GM21381 (cell line): Measurements from ENCODE around the gene PIGM.
A peak's percentile ranks its signal among the peaks of the same experiment; 100 is the strongest.

Experiments used
- ATAC-seq: cut with Tn5 transposase; IDR thresholded peaks from one replicate; pipeline ENCODE4 v1.9.1; 2021; ENCODE audit warnings: mild to moderate bottlenecking, moderate library complexity; ENCODE audit not compliant: unreplicated experiment

The PIGM gene

DNA sequence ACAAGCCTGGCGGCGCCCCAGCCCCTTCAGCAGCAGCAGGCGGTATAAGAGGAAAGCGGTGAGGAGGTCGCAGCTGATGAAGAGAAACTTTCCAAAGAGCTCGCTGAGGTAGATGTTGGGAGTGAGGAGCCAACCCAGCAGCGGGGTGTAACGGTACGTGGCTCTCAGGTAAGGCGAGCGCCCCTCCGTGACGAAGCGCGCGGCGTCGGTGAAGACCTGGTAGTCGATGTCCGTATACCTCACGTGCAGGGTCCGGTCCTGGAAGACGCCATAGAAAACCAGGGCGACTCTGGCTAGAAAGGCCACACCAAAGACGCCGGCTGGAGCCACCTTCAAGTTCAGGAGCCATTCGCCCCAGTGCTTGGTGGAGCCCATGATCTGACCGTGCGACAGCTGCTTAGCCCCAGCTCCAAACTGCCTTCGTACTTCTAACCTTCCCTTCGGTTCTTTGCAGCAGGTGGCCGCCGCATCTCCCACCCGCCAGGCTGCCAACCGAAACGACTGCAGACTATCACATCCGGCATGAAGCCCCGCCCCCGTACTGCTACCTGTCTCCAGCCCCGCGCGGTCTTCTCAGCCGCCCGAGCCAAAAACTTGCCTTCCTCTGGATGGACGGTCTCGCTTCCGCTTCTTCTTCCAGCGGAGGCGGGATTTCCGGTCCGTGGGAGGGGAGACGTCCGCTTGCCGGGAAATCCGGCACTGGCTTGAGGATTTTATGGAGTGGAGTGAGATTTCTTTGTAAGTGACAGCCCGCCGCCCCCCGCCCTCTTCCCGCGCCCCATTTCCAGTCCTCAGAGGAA is at the start of gene PIGM:
TSS of gene PIGM (minus strand) at position 626 of the 800 bp plus-strand sequence. CDS start at position 375, 251 bp downstream.
- ATAC-seq, result peak; percentile 96

DNA sequence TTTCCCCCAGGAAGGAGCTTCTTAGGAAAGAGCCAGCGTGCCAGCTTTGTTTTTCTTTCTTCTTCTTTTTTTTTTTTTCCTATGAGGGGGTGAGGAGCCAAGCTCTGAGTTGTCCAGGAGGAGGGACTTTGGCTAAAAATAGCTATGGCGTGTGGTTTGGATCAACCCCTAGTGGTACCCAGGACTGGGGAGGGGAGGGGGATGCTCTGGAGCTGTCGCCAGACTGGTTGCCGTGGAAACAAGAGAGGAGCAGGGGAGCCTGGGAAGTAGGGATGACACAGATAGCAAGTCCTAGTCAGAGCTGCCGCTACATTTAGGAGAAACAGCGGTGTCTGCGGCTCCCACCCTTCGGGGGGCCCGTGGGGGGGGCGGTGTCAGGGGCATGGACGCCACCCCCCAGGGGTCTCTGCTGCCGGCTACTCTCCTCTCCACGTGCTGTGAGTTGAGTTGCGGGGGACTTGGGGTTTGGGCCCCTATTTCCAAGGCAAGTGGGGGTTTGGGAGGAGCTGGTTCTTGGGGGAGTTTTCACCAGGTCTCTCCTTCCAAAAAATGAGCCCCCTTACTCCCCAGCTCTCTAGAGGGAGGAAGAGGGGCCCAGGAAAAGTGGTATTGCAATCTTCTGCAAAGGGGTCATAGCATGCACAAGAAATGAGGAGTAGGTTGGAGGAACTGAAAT is 49.6 kb upstream of the PIGM start, which contains the start of gene KCNJ9:
TSS of gene KCNJ9 (plus strand) at position 278 of the 676 bp plus-strand sequence. CDS start 2,493 bp downstream, outside the sequence.
- no peak for ATAC-seq

DNA sequence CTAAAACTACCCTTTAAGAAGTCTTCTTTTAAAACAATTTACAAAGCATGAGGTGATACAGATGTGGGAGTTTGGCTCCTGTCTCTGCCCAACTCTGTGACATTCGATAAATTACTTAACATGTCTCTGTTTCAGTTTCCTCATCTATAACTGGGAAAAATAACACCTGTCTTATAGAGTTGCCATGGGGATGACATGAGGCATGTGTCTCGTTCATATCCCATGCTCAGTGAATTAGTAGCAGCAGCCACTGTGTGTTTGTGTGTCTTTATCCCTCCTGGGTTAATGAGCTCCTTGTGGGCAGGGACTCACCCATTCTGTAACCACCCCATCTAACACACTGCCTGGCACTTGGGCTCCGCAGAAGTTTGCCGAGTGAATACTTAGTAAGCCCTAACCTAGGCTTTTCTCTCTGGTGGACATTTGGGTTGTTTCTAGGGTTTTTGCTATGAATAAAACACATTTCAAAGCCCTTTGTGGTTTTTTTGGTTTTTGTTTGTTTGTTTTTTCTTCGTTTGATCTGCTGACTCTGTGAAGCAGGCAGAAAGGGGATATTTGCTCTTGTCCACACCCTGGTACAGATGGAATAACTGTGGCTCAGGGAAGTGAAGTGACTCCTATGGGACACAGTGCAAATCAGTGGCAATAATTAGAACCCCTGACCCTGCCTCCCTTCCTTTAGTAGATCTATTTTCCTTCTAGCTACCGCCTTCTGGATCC is 48.8 kb upstream of the PIGM start:
- no peak for ATAC-seq

DNA sequence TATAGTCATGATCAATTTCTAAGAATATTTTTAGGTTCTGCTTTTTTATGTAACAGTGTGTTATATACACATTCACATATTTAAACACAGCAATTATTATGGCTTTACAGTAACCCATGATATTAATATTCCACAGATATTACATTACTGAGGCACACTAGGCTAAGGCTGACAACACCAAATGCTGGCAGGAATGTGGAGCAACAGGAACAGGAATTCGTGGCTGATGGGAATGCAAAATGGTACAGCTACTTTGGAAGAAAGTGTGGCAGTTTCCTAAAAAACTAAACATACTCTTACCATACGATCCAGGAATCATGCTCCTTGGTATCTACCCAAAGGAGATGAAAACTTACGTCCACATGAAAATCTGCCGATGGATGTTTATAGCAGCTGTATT is 47.7 kb upstream of the PIGM start:
- ATAC-seq, result no peak

GRCh38 chr1:160078512-160079195 is 46.9 kb upstream of the PIGM start:
- ATAC-seq, result peak; percentile 61

- ATAC-seq, result no peak
Observed at GRCh38 chr1:160077486-160077885, 45.7 kb upstream of the PIGM start.

DNA sequence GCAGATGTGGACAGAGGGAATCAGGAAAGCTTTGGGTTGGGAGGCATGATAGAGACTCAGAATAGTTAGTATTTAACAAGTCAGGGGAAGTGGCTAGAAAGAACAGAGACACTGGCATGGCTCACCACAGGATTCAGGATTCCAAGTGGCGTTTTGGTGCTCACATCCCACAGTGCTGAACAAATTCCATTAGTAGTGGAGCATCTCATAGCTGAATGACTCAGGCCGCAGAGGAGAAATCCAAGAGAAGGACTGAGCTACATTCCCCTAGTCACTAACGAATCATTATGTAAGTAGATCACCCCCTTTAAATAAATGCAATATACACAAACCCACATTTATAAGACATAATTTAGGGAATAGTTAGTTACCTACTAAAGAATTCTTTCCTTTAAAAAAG is 44.5 kb upstream of the PIGM start:
- ATAC-seq, result no peak

DNA sequence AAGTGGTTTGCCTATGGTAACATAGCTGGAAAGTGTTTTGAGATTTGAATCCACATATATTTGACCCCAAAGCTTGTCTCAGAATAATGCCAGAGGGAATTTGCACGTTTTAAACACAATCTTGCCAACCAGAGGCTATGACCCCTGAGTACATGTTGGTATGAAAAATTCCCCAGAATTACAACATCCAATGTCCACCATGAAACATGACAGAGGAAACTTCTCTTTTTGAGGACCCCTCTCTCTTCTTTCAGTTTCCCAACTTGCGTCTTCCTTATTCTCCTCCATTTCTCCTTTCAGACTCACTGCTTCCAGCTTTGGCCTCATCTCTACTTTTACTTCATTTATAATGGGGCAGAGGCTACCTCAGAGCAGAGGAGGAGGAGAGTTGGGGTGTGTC is 44.0 kb upstream of the PIGM start:
- ATAC-seq, result no peak

GRCh38 chr1:160074865-160075264 is 43.1 kb upstream of the PIGM start:
- ATAC-seq, result no peak

GRCh38 chr1:160071289-160071688 is 39.5 kb upstream of the PIGM start:
- no peak for ATAC-seq

DNA sequence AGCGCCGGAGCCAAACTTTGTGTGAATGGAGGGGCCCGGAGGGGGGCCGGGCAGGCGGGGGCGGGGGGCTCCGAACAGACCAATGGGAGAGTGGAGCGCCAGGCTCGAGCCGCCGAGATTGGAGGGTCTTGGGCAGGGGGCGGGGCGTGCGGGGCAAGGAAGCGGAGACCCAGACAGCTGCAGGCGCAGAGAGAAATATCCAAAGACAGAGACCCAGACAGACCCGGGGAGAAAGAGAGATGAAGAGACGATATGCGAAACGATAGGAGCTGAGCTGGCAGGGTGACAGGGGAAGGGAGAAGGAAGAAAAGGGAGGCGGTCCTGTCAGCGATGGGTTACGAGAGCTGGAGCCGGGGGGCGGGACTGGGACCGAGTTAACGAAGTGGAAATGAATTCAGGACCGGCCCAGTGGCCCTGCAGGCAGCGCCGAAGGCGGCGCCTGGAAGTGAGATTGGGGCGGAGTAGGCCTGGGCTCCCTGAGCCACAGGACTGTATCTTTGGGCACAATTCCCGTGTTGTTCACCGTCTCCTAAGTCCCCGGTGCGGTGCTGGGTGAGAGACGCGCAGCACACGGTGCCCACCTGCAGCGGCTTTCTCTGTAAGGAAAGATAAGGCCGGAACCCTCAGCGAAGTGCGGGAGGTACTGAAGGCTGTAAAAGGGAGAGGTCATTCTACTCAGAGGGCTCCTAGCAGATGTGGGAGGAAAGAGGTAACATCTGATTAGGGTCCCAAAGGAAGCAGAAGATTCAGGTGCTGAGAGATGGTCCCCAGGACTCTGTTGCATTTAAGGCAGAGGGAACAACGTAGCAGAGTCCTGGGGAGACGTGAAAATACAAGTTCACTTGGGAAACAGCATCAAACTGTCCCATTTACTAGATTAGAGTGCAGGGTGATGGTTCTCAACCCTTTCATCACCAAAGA is 38.7 kb upstream of the PIGM start:
- no peak for ATAC-seq

DNA sequence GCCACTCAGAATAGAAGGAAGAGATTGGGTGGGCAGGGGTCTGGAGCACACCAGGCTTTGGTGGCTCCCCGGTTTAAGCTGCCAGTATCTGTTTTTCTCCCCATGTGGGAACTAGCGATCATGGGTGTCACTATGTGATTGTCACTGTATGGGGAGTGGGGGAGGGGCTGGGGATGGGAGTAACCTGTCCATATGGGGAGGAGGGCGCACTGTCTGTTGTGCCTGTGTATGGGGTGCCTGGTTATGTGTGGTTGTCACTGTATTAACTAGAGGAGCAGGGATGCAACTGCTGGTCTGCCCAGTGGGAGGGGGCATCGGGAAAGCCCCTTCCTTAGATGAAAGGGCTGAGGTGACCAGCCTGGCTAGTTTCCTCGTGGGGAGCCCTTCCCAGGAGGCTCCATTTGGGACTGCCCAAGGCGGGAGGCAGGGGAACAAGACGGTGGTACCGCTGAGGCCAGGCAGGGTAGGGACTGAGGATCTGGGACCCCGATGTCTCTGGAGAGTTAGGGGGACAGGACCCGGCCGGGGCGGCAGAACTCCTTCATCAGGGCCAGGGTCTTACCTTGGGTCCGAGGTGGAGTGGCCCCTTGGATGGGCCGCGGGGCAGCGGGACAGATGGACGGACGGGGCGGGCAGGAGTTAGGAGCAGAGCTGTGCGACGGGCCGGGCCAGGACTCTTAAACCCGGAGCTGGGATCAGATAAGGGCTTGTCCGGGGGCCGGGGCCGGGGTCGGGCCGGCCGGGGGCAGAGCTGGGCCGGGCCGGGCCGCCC is 37.9 kb upstream of the PIGM start, which contains the start of gene KCNJ10:
TSS of gene KCNJ10 (minus strand) at position 701 of the 772 bp plus-strand sequence. CDS start 27,628 bp downstream, outside the sequence.
- ATAC-seq, result no peak

DNA sequence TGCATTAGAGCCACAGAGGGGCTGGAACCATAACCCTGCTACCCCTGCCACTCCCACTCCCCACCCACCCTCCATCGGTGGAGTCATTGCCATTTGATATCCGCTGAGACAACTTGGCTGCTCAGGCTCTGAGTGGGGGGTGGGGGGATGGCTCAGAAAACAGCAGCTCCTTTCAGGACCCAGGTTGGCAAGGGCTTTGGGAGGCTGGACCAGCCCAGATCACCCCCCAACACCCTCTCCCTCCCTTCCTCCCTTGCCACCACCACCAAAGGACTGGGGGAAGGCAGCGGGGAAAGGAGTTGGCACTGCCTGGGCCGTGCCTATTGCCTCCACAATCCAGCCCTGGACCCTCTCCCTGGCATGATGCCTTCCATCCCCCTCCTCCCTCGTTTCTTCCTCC is 36.4 kb upstream of the PIGM start:
- ATAC-seq, result no peak

DNA sequence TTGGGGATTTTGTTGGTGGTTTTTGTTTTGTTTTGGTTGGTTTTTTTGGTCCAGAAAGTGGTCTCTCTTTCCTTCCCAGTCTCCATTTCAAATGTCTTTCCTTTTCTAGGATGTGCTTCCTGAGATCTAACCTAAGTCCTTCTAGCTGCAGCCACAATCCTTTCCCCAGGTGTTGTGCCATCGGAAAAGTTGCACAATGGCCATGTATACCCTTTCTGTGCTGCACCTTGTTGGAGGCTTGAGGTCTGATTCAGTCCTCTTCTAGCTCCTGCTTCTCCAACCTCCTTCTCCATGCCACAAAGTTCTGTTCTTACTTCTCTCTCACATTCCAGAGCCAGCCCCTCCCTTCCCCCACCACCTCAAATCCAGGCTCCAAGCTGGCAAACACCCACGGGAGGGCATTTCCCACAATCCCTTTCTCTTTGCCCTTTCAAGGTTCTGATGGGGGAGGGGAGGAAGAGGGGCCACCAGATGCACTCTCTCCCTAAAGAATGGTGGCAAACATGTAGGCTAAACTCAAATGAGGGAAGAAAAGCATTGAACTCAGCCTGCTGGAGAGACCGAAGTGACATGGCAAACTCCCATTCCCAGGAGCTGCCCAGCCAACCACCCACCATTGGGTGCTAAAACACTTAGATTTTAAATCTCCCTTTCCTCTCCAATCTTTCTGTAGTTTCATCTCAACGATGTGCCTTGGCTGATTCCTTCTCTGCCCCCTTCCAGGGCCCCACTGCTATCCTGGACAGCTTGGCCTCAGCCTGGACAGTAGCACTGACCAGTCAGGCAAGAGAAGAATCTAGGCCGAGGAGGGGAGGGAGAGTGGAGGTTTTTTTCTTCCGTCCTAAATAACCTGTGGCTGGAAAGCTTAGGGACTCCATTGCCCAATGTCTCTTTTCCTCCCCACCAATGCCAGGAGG is 35.3 kb upstream of the PIGM start:
- ATAC-seq, result no peak

DNA sequence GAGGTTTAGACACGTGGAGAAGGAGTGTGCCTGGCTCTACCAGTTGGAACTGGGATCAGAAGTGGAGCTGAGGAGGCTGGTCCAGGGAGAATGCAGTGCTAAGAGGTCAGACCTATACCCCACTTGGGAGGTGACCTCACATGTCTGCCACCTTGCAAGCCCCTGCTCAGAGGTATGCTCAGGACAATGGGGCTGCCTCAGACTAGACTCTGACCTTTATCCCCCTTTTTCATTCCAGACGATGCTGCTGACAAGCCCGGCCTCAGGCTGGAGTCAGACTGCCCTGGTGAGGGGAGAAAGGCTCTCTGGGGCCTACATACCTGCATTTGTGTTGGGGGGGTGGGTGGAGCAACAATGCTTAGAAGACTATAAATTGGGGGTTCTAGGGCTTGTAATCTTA is 33.0 kb upstream of the PIGM start:
- ATAC-seq, result no peak

DNA sequence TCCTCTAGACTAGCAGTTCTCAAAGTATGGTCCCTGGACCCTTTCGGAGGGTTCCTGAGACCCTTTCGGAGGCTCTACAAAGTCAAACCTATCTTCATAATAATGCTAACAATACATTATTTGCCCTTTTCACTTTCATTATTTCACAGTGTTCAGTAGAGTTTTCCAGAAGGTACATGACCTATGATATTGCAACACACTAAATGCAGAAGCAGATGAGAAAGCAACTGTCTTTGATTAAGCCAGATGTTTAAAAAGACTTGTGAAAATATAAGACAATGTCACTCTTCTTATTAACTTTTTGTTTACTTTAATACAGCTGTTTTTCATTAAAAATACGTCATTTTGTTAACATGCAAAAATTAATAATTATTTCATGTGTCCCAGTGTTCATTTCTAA is 32.4 kb upstream of the PIGM start:
- ATAC-seq, result no peak

DNA sequence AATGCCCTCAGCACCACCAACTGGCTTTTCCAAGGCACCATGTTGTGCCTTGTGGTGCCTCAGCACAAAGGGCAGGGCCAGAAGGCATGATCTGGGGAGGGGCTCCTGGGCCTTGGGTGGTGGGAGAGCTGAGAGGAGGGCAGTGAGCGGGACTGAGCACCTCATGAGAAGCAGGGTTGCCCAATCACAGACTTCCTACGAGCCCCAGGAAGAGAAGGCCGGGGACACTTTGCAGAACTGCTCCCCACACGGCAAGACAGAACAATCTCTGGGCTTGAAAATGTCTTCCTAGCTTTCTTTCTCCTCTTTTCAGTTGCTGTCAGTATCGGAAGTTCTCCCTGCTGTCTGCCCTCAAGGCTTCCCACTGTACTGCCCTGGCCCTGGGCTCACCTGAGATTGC is 31.4 kb upstream of the PIGM start:
- no peak for ATAC-seq

GRCh38 chr1:160062230-160062532 is 30.4 kb upstream of the PIGM start:
- ATAC-seq, result no peak
